ENCODE measurements around the gene UTP15. TPM values are rescaled to one million over a fixed set of nuclear protein-coding genes. Genes with fewer than 3 reads are reported as not detected.

The UTP15 gene, protein sequence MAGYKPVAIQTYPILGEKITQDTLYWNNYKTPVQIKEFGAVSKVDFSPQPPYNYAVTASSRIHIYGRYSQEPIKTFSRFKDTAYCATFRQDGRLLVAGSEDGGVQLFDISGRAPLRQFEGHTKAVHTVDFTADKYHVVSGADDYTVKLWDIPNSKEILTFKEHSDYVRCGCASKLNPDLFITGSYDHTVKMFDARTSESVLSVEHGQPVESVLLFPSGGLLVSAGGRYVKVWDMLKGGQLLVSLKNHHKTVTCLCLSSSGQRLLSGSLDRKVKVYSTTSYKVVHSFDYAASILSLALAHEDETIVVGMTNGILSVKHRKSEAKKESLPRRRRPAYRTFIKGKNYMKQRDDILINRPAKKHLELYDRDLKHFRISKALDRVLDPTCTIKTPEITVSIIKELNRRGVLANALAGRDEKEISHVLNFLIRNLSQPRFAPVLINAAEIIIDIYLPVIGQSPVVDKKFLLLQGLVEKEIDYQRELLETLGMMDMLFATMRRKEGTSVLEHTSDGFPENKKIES
- total RNA-seq (2014; rRNA removed; shearing (Covaris generic)): 20.8 and 23.2 TPM in 2 replicates

DNA sequence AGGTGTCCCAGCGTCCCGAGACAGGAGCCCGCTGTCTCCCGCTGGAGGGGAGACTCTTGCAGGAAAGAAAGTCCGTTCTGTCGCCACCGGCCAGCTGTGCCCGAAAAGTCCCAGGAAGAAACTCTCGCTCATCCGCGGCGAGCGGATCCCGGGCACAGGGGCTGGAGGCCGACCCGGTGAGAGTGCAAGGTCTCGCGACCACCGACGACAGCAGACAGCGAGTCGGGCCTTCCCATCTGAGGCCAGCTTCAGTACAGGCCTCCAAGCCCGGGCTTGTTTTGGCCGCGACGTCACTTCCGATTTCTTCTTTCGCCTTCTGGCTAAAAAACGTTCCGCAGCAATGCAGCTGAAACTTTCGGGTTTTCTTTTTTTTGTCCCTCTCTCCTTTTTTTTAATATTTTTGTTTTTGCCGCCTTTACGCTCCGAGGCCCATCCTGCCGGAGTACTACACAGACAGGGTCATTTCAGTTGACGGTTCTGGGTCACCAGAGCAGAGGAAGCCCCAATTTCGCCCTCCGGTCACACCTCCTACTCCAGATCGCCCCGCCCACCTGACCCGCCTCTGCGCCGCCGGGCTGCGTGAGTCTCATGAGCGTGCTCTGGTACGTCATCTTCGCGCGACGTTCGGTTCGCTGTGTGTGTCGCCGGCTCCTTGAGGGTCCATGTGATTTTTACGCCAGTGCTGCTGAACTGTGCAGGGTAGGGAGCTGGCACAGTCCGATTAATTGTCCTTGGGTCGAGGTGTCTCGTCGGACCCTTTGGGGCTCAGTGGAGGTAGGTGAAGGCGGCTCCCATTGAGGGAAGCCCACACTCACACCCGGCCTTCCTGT lies at the start of gene UTP15, which contains the start of gene ANKRA2:
Gene UTP15 (plus strand): TSS at position 605 of the 830 bp plus-strand sequence. CDS start 1,602 bp downstream, outside the sequence.
Gene ANKRA2 (minus strand): TSS at position 501 of the 830 bp plus-strand sequence. CDS start 2,758 bp downstream, outside the sequence.
- peak; percentile 96 for DNase-seq (ENCODE audit: low spot score)

DNA sequence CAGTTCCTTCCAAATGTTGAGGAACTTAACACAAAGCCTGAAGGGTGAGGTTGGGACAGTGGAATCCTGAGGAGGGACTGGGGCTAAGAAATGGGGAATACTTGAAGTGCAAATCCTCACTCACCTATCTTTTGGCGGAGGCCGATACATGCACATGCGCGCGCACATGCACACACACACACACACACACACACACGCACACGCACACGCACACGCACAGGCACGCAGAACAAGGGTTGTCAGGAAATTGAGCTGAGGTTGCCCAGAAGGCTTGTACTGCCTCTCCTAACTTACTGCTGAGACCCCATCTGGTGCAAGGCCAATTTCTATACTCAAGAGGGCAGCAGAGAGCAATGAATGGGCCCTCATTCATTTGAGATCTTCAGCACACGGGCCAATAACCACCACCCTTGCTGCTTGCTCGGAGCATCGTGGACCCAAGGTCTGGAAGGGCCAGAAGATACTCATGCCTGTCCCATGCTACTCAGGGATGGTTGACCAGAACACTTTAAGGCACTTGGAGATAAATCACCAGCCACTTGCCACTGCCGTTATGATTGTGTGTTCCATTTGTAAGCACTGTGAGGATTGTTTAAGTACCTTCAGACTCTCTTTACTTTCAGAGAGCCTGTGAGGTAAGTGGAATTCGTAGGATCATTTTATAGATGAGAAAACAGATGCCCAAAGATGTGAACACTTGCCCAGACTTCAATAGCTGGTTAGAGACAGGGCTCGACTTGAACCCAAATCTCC lies 45.8 kb upstream of the UTP15 start:
- DNase-seq (ENCODE audit: low spot score): peak; percentile 70

DNA sequence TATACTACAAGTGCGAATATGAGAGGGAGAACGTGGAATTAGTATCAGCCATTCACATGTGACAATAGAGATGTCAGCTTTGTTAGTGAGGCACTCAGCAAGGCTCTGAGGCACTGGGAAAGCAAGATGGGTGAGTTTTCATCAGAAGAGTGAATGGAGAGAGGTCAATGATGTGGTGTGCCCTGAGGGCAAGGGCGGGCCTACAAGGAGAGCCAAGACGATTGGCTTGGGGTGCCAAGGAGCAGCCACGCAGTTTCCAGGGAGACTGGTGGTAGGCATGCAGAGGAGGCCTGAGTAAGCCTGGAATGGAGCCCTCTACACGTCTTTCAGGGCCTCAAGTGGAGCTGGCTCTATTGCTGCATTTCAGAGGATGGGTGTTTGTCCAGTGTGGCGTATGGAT lies 42.6 kb upstream of the UTP15 start:
- no peak for DNase-seq (ENCODE audit: low spot score)

DNA sequence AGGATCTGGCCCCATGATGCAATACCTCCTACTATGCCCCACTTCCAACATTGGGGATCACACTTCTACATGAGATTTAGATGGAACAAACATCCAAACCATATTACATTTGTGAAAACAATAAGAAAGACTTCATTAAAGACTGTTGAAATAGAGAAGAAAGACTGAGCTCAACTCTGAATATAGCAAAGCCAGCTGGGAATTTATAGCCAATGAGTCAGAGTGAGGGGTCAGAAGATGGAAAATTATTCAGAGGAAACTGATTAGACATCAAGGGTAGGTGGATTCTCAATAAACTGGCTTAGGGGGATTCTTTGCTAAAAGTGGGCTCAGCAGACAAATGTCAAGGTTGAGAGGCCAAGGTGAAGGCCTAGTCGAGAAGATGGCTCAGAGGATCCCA lies 41.7 kb upstream of the UTP15 start:
- no peak for DNase-seq (ENCODE audit: low spot score)

DNA sequence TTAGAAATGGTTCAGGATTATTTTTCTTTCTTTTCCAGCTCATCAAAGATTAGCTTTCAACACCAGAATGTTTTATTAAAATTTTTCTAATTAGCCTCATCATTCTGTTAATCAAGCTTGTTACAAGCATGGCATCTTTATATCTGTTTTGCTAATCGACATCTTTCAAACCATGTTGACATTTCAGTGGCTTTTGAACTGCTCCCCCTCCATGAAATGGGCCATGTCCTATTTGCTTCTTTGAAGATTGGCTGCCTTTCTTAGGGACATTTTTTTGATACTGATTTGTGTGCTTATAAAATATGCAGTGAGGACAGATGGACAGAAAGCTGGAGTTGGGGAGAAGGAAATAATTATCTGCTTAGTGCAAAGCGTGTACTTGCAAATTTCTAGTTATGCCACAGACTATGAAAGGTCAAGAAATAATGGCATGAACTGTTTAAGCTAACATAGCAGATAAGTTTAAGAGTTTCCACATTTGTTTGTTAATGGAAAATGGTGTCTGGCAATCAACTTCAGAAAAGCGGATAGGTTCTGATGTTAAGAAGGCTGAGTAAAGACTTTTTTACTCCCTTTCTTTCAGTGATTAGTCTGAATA lies 39.8 kb upstream of the UTP15 start:
- DNase-seq (ENCODE audit: low spot score): no peak

DNA sequence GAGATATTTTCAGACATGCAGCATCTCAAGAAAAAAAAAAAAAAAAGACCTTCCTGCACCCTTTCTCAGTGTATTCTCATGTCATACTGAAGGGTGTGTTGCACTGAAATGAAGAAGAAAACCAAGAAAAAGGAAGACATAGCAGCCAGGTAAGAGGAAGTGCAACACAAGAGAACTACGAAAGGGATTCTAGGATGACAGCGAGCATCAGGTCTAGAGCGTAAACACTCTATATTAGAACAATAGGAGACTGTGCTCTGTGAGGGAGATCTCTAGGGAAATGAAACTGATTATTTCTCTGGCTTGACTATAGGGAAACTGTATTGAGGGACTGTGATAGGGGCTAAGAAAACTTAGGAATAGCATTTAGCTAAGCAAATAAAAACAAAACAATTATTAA lies 37.3 kb upstream of the UTP15 start:
- DNase-seq (ENCODE audit: low spot score): no peak

DNA sequence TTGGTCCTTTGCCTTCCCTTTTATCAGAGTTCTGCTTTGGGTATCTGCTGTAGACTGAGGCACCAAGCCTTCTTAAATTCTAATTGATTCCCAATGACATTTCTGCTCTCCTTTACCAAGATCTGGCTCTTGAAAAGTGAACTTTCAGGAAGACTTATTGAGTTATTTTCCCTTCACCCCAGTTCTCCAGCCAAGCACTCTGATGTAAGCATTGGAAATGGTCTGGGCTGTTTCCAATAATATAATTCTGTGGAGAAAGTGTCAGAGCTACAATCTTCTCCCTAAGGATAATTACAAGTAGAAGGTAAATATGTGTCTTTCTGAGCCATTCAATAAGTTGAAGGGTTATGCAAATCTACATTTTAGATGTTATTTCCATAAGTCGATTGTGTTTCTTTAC lies 36.5 kb upstream of the UTP15 start:
- DNase-seq (ENCODE audit: low spot score): no peak

DNA sequence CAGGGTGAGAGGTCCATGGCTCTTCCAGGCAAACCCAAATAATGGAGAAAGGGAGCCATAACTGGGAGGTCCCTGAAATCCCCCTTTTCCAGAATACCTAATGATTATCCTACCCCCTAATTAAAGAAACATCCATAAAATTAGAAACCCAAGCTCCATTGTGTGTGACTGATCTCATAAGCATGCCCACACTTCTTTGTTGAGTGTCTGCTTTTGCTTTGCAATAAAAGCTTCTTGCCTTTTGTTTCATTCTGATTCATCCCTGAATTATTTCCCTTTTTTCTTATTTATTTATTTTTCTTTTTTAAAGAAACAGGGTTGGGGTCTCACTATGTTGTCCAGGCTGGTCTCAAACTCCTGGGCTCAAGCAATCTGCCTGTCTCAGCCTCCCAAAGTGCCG lies 34.2 kb upstream of the UTP15 start:
- no peak for DNase-seq (ENCODE audit: low spot score)

DNA sequence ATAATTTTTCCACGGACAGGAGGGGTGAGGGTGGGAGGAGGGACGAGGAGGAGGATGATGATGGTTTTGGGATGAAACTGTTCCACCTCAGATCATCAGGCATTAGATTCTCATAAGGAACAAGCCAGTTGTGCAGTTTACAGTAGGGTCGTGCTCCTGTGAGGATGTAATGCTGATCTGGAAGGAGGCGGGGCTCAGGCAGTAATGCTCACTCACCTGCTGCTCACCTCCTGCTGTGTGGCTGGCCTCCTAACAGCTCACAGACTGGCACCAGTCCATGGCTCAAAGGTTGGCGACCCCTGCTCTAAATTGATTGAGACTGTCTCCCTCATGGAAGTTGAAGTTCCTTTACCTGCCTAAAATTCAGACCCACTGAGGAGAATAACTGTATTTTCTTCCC lies 33.3 kb upstream of the UTP15 start:
- no peak for DNase-seq (ENCODE audit: low spot score)

DNA sequence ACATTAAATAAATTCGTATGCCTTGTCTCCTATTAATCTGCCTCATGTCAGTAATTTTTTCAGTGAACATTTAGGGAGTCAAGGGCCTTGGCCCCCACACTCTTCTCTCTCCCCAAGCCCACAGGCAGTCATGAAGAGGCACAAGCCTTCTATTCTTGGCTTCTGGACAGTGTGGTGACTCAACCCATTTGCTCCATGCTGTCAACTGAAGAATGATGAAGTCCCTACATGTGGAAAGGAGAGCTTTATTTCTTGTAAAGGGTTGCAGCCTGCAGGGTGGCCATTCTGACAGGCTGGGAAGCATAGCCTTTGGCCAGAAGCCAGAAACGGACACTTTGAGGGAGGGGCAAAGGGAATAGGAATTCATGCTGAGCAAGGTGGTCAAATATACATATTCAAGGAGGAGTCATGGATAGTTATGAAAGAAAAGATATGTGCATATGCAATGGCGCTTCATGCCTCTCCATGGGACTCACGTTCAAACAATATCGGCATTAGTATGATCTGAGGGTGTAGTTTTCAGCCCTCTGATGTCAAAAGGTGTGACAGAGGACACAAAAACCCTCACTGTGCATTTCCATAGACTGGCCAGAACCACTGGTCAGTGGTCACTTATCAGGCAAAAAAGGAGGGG lies 31.4 kb upstream of the UTP15 start:
- no peak for DNase-seq (ENCODE audit: low spot score)

DNA sequence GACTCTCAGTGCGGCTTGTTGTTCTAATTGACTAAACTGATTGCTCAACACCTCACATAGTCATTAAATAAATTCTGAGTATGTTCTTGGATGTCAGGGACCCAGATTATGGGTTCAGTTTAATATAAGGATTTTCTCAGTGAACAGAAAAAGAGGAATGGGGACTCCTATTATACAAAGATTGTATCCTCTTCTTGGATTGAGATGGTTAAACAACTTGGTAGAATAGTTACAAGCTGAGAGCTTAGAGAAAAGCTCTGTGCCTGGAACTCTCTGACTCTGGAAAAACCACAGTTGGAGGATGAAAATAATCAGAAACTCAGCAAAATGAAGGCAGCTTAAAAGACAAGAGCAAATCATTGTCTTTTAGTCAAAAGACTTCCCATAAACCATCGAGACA lies 30.6 kb upstream of the UTP15 start:
- no peak for DNase-seq (ENCODE audit: low spot score)

DNA sequence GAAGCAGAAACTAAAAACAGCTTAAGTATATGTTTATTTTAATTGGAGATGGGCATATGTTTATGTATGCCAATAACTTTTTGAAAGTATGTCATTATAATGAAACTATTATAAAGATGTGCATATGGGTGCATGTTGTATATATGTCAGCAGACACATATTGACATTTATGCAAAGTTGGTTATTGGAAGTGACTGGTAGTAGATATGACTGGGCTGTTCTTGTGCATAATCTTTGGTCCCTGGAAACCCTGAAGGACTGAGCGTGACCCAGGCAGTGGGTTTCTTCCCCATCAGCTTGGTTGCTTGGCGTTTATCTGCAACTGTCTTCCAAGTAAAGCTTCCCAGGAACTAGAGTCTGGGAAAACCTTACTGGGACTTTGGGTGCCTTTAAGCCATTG lies 25.8 kb upstream of the UTP15 start:
- no peak for DNase-seq (ENCODE audit: low spot score)

DNA sequence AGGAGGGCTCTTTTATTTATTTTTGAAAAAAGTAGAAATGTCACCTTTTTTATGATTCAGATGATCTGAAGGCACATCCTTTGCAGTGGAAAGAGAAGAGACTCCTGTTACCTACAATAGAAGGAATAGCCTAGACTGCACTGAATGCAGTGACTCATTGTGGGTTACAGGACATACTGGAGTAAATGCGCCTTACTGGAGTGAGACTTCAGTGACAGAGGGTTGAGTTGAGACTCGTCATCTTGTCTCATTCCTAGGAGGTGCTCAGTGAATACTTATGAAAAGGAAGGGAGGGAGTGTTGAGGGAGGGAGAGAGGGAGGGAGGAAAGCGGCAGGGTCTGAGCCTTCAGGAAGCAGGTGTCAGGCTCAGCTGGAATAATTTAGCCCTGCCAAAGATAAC lies 25.4 kb upstream of the UTP15 start:
- DNase-seq (ENCODE audit: low spot score): peak; percentile 67

DNA sequence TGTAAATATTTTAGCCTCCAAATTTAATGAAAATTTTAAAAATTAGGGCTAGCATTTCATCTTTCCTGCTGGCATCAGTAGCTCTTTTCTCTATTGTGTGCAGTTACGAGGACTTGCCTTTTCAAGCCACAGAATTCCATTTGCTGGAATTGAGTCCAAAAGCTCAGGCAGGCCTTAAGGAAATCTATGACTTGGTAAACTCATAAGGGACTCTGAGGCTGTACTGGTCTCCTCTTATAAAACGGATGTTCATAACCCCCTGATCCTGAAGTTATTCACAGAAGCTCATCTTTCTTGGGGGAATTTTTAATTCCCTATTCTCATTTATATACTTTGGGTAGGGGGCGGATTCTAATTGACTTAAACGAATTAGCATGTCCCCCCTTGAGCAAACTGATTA lies 23.5 kb upstream of the UTP15 start:
- no peak for DNase-seq (ENCODE audit: low spot score)

DNA sequence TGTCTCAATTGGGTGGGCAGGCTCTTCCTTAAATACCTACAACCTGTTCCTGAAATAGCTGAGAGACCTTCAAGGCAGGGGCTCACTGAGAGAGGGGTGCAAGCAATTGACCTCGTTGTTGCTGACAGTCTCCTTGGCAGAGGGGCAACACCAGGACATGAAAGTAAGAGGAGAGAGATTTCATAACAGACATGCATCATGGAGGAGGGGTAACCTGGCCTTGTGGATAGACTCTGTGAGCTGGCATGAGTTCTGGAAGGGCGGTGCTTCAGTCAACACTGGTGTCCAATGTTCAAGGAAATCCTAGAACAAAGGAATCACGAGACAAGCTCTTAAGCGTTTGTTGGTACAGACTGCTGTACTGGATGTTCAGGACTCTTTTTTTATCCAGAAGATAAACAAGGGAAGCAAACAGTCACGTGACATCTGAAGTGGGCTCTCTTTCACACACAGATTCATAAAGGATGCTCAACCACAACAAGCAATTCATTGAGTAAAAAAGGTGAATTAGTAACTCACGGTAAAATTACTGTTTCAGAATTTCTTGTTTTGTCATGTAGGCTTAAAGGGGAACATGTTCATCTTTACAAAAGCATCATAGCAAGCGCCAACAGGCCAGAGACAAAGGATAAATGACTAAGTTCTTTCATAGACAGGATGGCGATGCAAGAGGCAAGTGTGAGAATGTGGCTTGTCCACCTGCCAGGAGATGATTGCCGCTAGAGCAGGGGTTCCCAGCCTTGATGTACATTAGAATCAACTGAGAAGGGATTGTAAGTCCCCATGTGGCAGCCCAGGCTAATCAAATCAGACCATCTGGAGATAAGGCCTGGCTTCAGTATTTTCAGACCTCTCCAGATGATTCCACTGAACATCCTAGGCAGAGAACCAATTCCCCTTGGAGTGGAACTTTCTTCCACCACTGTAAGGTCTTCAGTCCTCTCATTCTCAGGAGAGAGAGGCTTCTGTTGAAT lies 20.8 kb upstream of the UTP15 start:
- no peak for DNase-seq (ENCODE audit: low spot score)

DNA sequence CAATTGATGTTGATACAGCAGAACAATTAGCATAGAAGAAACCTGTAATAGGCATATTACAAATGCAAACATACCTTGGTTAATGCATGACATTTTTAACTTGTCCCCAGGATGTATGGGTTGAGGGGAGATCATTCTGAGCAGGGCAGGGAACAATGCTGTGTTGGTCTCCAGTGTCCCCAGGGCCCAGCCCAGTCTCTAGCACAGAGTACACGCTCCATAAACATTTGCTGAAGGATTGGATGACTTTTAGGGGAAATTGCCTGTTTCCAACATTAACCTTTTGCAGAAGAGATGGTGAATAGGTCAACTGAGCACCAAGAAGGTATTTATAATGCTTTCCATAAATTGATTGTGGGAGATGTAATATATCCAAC lies 20.2 kb upstream of the UTP15 start:
- no peak for DNase-seq (ENCODE audit: low spot score)

DNA sequence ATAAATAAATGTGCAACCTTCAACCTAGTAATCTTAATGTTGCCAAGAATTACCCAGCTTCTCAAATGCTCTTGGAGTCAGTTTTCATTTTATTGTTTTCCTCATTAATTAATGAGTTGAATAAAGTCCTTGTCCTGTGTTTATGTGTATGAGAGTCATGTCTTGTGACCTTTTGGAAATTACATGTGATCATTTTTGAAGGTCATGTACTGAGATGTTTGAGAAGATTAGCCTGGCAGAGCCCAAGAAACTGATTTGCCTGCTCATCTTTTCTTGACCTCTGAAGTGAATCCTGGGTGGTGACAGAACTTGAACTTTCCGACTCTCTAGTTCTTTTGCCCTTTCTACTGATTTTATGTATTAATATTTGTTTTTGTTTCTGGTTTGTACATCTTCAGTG lies 15.5 kb upstream of the UTP15 start:
- no peak for DNase-seq (ENCODE audit: low spot score)

DNA sequence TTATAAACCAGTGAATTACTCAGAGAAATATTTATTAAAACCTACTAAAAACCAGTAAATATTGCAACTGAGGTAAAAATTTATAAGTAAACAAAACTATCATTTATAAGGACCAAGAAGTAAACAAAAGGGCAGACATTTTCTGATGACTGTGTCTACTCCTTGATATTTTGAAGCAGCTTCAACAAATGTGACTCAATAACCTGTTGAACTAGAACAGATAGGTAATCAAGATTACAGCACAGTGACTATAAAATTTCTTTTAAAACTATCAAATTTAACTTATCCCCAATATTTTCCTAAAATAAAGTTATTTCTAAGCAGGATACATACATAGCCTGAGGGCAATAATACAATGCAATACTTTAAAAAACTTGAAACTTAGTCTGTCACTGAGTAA lies 12.9 kb upstream of the UTP15 start:
- no peak for DNase-seq (ENCODE audit: low spot score)

DNA sequence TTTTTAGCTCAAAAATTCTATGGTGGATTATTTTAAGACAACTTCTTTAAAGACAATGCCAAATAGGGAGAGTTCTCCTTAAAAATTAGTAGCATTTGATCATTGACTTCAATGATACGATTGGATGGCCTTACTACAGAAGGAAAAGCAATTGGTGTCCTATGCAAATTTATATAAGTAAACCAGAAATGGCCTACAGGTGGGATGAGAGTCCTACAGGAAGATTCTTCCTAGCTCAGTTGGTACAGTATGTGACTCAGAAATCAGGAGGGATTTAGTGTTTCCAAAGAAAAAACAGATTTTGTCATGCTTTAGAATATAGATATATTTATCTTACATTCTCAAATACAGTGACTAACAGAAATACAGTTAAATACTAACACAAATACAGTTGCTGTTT lies 6.6 kb upstream of the UTP15 start:
- DNase-seq (ENCODE audit: low spot score): no peak

DNA sequence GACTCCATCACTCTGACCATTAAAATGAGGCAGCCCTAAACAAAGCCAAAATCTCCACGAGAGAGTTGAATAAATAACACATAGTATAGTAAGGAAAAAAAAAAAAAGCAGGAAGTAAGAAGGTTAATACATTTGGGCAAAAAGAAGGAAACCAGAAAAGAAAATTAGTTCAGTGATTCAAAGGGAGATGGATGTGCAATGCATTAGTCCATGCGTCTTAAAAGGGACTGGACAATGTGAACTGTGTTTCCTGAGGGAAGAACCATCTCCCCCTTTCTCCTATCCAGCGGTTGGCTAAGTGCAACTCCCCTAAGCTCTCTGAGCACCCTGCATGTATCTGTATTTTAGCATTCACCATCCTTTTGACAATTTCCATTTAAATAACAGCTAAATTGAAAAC lies 1.5 kb upstream of the UTP15 start:
- no peak for DNase-seq (ENCODE audit: low spot score)

All from H4 (cell line).